Kidney tubule cell (primary cell): ENCODE measurements around the gene CSDE1.

ENCODE experiments used
- DNase-seq: peaks from one replicate; pipeline ENCODE4 v3.0.0-alpha.2; 2018; ENCODE audit warnings: low spot score

The CSDE1 gene

GRCh38 chr1:114749835-114750234, 7.9 kb downstream of the CSDE1 start:
- no peak for DNase-seq

- DNase-seq: no peak
Measured at GRCh38 chr1:114746450-114747121, 11.2 kb downstream of the CSDE1 start.

GRCh38 chr1:114745291-114745690, 12.5 kb downstream of the CSDE1 start:
- DNase-seq: no peak

GRCh38 chr1:114741963-114742746, 15.6 kb downstream of the CSDE1 start:
- no peak for DNase-seq

- DNase-seq: no peak
Measured at GRCh38 chr1:114740331-114740730, 17.5 kb downstream of the CSDE1 start.

GRCh38 chr1:114737314-114737849, 20.4 kb downstream of the CSDE1 start:
- no peak for DNase-seq

GRCh38 chr1:114735479-114735878, 22.3 kb downstream of the CSDE1 start:
- DNase-seq: no peak

GRCh38 chr1:114729782-114730181, 28.0 kb downstream of the CSDE1 start:
- DNase-seq: no peak

DNA sequence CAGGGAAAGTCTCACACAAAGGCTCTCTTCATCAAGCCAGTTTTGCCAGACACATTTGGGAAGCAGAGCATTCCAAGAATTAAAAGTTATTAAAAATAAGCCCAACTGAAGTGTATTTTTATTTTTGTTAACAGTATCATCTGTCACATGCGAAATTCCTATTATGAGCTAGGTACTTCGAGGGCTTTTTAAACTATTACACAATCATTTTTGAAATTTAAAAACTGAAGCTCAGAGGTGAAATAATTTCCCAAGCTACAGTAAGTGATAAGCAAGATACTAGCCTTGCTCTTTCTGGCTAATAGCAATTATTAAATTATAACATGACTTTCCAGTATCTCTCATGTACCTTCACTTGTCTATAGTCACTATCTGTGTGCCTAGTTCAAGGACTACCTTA, 29.2 kb downstream of the CSDE1 start:
- DNase-seq: no peak

GRCh38 chr1:114725230-114725629, 32.6 kb downstream of the CSDE1 start:
- DNase-seq: no peak

DNA sequence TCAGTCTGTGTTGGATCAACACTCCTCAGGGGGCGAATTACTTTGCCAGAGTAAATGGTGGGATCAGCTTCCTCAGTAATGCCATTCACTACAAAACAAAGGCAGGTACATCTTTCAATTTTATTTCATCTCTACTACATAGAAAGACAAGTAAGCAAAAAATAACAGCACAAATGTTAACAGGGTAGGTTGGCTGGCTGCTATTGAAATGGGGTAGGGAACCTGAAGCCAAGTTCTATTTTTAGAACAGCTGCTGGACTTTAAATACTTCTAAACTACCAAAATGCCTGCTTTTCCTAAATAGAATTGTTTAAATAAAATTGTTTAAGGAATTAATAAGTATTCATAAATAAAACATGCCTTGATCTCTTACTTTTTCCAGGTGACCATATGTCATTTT, 33.9 kb downstream of the CSDE1 start:
- DNase-seq: no peak

DNA sequence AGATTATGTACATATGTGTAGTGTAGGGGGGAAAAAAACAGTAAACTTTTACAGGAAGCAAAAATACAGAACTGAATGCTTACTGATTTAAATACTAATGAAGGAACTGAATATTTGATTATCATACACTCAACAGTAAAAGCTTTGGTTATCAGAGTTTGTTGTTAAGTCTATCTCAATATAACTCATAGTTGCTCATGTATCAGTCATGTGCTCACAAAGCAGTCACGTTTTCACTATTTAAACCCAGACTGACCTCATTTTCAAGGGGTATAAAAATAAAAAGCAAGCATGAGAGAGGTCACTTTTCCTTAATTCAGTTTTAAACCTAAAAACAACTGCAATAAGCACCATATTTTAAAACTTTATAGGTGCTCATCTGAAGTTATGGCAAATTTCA, 34.3 kb downstream of the CSDE1 start:
- no peak for DNase-seq

DNA sequence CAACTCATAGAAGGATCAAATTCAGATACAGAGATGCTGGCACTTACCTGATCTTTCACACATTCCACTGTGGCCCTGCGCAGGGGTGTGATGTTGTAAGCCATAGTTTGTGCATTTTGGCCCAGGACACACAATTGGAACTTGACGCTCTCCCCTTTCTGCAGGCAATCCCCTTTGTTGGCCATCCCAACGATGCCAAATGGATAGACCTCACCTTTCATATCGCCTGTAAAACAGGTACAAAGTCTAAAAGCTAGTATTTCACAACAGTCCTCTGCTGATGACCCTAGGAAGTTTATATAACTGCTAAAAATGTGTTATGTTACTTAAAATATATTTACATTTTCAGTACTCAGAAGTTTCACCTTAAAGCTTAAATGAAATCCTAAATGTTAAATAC, 37.3 kb downstream of the CSDE1 start:
- DNase-seq: no peak

GRCh38 chr1:114719424-114719787, 38.4 kb downstream of the CSDE1 start:
- DNase-seq: peak; percentile 72

GRCh38 chr1:114718661-114719423, 38.9 kb downstream of the CSDE1 start:
- DNase-seq: peak; percentile 81

DNA sequence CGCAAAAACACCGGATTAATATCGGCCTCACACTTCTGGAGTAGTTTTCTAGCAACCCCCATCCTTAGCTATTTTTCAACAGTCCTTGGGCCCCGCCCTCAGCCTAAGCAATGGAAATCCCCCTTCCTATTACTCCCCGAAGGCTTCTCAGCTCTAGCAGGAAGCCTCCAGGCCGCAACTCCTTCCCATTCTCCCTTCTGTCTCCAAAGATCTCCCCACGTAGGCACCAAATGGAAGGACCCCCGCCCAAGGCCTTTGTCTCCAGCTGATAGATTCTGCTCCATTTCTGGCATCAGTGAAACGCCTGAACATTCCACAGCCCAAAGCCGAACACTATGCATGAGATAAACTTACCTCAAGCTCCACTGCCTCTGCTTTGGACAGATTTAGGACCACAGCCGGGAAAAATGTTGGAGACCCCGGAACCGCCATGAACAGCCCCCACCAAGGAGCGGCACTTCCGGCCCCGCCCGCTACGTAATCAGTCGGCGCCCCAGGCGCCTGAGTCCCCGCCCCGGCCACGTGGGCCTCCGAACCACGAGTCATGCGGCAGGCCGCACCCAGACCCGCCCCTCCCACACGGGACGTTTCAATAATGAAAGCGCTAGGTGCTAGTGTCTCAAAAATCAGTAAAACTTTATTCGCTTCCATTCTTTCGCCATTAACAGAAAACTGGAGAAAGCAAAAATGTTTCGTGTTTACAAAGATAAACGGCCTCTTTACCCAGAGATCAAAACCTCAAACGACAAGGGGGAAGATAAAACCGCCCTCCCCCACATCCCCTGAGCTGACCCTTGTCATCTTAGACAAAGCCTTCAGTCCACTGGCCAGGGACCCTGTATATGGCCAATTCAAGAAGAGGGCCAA, 41.2 kb downstream of the CSDE1 start, which contains the start of gene NRAS:
NRAS (minus strand) TSS at position 468 of the 867 bp plus-strand sequence. CDS start 611 bp downstream, outside the sequence.
- DNase-seq: peak; percentile 90

- no peak for DNase-seq
Measured at GRCh38 chr1:114715952-114716303, 41.9 kb downstream of the CSDE1 start.

DNA sequence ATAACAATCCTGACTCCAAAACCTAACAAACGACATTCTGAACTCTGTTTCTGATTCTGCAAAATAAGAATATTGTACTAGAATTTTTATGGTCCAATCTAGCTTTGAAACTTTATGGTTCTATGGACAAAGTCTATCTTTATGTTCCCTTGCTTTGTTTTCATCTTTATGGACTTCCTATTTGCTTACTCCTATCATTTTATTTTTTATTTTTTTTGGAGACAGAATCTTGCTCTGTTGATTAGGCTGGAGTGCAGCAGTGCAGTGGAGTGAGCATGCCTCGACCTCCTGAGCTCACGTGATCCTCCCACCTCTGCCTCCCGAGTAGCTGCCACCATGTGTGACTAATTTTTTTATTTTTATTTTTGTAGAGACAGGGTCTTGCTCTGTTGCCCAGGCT, 44.8 kb downstream of the CSDE1 start:
- DNase-seq: no peak

GRCh38 chr1:114710360-114710759, 47.4 kb downstream of the CSDE1 start:
- DNase-seq: no peak

- DNase-seq: no peak
Measured at GRCh38 chr1:114707604-114708003, 50.2 kb downstream of the CSDE1 start.

DNA sequence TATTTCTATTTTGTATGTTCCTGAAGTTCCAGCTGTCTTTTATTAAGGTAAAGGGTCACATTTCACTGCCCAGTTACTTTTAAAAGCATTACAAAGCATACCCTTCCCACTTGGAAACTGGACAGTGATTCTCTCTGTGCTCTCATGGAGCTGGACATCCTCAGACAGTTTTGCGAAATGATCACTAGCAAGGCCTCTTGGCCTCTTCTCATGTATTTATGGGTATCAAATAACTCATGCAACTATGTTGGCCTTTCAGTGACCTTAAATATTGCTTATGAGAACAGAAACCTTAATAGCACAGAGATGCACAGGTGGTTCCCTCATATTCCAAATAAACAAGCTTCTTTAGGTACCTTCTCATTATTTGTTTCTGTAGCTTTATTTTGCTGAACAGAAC, 54.5 kb downstream of the CSDE1 start:
- no peak for DNase-seq

GRCh38 chr1:114702737-114703136, 55.0 kb downstream of the CSDE1 start:
- no peak for DNase-seq
